ENCODE data around the gene MS4A6E. TPM values are rescaled to one million over a fixed set of nuclear protein-coding genes. Genes with fewer than 3 reads are reported as not detected.

MS4A6E gene, protein sequence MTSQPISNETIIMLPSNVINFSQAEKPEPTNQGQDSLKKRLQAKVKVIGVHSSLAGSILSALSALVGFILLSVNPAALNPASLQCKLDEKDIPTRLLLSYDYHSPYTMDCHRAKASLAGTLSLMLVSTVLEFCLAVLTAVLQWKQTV
- total RNA-seq: not detected
- polyA plus RNA-seq (2013, experiment 1 of 2): not detected
- not detected for polyA plus RNA-seq (2013, experiment 2 of 2)
- long read RNA-seq, experiment 1: 0 reads
- long read RNA-seq, experiment 2: 0 reads
- long read RNA-seq, experiment 3: 0 reads
- long read RNA-seq, experiment 4: 0 reads

DNA sequence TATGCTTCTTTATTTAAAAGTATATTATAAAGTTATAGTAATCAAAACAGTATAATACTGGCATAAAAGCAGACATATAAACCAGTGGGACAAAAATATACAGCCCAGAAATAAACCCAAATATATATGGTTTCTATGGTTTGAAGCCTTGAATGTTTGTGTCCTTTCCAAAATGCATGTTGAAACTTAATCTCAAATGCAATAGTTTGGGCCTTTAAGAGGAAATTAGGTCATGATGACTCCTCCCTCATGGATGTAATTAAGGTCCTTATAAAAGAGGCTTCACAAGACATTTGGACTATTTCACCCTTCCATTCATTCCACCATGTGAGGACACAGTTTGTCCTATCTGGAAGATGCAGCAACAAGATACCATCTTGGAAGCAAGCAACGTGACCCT is at the start of gene MS4A6E:
Gene MS4A6E (plus strand): TSS at position 301 of the 400 bp plus-strand sequence. CDS start 7,641 bp downstream, outside the sequence.
- no peaks in the 10 kb centered on the region for H3K4me1 ChIP-seq (ENCODE audit: control insufficient read depth, insufficient read depth, low read length)
- Mint-ChIP-seq H3K36me3 (ENCODE audit: low read depth) (no peaks in the 10 kb centered on the region), H3K27ac (no peak within 1 kb of the TSS), H3K4me1 (no peaks in the 10 kb centered on the region), H3K4me3 (no peak within 1 kb of the TSS), H3K27me3 (ENCODE audit: insufficient read depth) (no peaks in the 10 kb centered on the region), H3K9me3 (peaks cover 13% of the 10 kb centered on the region)
- WGBS, 2 experiments (ENCODE audit: insufficient coverage in 1 of 2, insufficient read length in 1 of 2): 55% methylated on average over 1 of the region's 1 CpG; no CpG with 5 or more reads in 1 of the 2 experiments
- DNase-seq: no peak
- H3K36me3 ChIP-seq (ENCODE audit: control insufficient read depth, insufficient read depth, low read length): no peaks in the 10 kb centered on the region
- TF ChIP-seq, protein P1, sequence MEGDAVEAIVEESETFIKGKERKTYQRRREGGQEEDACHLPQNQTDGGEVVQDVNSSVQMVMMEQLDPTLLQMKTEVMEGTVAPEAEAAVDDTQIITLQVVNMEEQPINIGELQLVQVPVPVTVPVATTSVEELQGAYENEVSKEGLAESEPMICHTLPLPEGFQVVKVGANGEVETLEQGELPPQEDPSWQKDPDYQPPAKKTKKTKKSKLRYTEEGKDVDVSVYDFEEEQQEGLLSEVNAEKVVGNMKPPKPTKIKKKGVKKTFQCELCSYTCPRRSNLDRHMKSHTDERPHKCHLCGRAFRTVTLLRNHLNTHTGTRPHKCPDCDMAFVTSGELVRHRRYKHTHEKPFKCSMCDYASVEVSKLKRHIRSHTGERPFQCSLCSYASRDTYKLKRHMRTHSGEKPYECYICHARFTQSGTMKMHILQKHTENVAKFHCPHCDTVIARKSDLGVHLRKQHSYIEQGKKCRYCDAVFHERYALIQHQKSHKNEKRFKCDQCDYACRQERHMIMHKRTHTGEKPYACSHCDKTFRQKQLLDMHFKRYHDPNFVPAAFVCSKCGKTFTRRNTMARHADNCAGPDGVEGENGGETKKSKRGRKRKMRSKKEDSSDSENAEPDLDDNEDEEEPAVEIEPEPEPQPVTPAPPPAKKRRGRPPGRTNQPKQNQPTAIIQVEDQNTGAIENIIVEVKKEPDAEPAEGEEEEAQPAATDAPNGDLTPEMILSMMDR (conservative IDR thresholded peaks at IDR 0.05): no peak
- H3K27me3 ChIP-seq (ENCODE audit: control insufficient read depth, insufficient read depth, low read length, poor library complexity, severe bottlenecking): no peaks in the 10 kb centered on the region
- H3K9ac ChIP-seq (ENCODE audit: extremely low read depth, low read length, poor library complexity, severe bottlenecking): no peak within 1 kb of the TSS
- H3K9me3 ChIP-seq (ENCODE audit: control insufficient read depth, low read length): no peaks in the 10 kb centered on the region
- H3K27ac ChIP-seq (ENCODE audit: low read depth, low read length): no peak within 1 kb of the TSS
- no peak within 1 kb of the TSS for H3K4me3 ChIP-seq (ENCODE audit: low read length)

- Histone ChIP-seq H3K27me3 (ENCODE audit: control insufficient read depth, insufficient read depth, low read length, poor library complexity, severe bottlenecking) (no peaks in the 10 kb centered on the region), H3K27ac (ENCODE audit: low read depth, low read length) (no peak within 1 kb of the TSS), H3K9ac (ENCODE audit: extremely low read depth, low read length, poor library complexity, severe bottlenecking) (no peak within 1 kb of the TSS), H3K4me1 (ENCODE audit: control insufficient read depth, insufficient read depth, low read length) (no peaks in the 10 kb centered on the region), H3K4me3 (ENCODE audit: low read length) (no peak within 1 kb of the TSS), H3K36me3 (ENCODE audit: control insufficient read depth, insufficient read depth, low read length) (no peaks in the 10 kb centered on the region), H3K9me3 (ENCODE audit: control insufficient read depth, low read length) (no peaks in the 10 kb centered on the region)
- Mint-ChIP-seq H3K27me3 (ENCODE audit: insufficient read depth) (no peaks in the 10 kb centered on the region), H3K4me3 (no peak within 1 kb of the TSS), H3K9me3 (peaks cover 5% of the 10 kb centered on the region), H3K27ac (no peak within 1 kb of the TSS), H3K36me3 (ENCODE audit: low read depth) (no peaks in the 10 kb centered on the region), H3K4me1 (no peaks in the 10 kb centered on the region)
- 95 to 100% methylated on average over 2 to 3 of the region's 3 CpGs for WGBS, 2 experiments (ENCODE audit: insufficient coverage in 1 of 2, insufficient read length in 1 of 2)
- no peak for DNase-seq
- TF ChIP-seq, protein P1 (conservative IDR thresholded peaks at IDR 0.05): no peak
Measured at GRCh38 chr11:60280412-60280811, 46.6 kb upstream of the MS4A6E start, which contains the start of gene MS4A4A. MS4A4A (plus strand) TSS chr11:60280666; CDS start chr11:60280676, 10 bp downstream.

DNA sequence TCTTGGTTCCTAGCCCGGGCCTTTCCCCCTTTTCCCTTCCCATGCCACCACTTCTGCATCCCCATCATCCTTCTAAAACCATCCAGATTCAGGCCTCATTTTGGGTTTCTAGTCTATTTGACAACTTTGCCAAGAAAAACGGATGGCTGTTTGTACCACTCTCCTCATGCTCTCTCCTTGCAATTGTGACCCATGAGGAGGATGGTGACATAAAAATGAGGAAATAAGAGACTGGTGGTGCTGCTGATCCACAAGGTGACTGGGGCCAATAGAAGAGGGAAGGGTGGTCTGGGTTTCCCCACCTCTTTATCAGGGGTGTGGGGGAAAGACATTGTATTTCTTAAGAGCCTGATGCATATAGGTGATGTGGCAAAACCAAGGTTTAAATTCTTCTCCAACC is 45.6 kb upstream of the MS4A6E start:
- Mint-ChIP-seq H3K27ac (no peak overlapping the region), H3K4me3 (no peak overlapping the region), H3K36me3 (ENCODE audit: low read depth) (no peaks in the 10 kb centered on the region), H3K27me3 (ENCODE audit: insufficient read depth) (no peaks in the 10 kb centered on the region), H3K9me3 (peaks cover 8% of the 10 kb centered on the region), H3K4me1 (no peaks in the 10 kb centered on the region)
- DNase-seq: no peak
- no peak overlapping the region for H3K4me3 ChIP-seq (ENCODE audit: low read length)
- H3K9me3 ChIP-seq (ENCODE audit: control insufficient read depth, low read length): no peaks in the 10 kb centered on the region
- H3K36me3 ChIP-seq (ENCODE audit: control insufficient read depth, insufficient read depth, low read length): no peaks in the 10 kb centered on the region
- no peaks in the 10 kb centered on the region for H3K27me3 ChIP-seq (ENCODE audit: control insufficient read depth, insufficient read depth, low read length, poor library complexity, severe bottlenecking)
- H3K9ac ChIP-seq (ENCODE audit: extremely low read depth, low read length, poor library complexity, severe bottlenecking): no peak overlapping the region
- H3K27ac ChIP-seq (ENCODE audit: low read depth, low read length): no peak overlapping the region
- H3K4me1 ChIP-seq (ENCODE audit: control insufficient read depth, insufficient read depth, low read length): no peaks in the 10 kb centered on the region
- 40 to 86% methylated on average over 1 to 2 of the region's 2 CpGs for WGBS, 2 experiments (ENCODE audit: insufficient coverage in 1 of 2, insufficient read length in 1 of 2)
- TF ChIP-seq, protein P1 (conservative IDR thresholded peaks at IDR 0.05): no peak

All from endodermal cell (in vitro differentiated cells).